GM19099 (cell line): ENCODE measurements around the gene NOP16.
A peak's percentile ranks its signal among the peaks of the same experiment; 100 is the strongest.

ENCODE experiments used
- POLR2A ChIP-seq: IDR thresholded peaks from 3 replicates; pipeline ENCODE4 v1.6.1; 2011; ENCODE audit warnings: low read depth; ENCODE audit not compliant: insufficient read length; ENCODE audit errors: extremely low read depth

Gene NOP16

GRCh38 chr5:176383248-176383905 is 5.0 kb downstream of the NOP16 start:
- no peak for TF ChIP-seq POLR2A

DNA sequence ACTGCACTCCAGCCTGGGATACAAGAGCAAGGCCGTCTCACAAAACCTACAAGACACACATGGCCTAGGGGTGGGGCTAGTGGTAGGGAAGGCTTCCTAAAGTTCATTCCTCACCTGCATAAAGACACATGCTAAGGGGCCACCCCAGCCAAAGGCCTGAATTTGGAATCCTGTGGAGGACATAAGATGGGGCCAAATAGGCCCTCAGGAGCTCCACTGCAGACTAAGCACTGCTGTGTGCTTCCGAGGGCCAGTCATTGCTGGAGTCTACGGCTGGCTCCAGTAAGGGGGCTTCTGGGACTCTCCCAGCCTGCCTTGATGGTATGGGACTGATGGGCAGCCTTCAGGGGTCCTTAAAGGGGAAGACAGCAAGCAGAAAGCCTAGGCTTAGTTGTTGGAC is 5.7 kb downstream of the NOP16 start:
- TF ChIP-seq POLR2A, result no peak

DNA sequence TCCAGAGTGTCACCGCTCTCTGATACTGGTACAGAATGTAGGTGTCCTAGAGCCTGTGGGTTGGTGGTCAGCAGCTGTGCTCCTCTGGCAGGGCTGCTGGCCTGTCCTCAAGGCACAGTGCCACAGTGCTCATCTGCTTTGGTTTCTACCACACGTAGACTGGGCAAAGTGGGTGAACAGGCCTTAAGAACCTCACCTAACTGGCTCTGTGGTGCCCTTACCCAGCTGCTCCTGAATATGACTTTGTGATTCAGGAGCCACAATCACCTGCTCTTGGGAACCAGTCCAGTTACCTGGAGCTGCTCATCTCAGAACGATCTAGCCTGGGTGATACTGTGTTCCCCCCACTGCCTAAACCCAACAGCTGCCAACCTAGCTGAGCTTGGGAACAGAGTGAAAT is 6.4 kb downstream of the NOP16 start:
- TF ChIP-seq POLR2A, result no peak

- TF ChIP-seq POLR2A, result no peak
Measured at GRCh38 chr5:176381423-176381822, 7.0 kb downstream of the NOP16 start.

DNA sequence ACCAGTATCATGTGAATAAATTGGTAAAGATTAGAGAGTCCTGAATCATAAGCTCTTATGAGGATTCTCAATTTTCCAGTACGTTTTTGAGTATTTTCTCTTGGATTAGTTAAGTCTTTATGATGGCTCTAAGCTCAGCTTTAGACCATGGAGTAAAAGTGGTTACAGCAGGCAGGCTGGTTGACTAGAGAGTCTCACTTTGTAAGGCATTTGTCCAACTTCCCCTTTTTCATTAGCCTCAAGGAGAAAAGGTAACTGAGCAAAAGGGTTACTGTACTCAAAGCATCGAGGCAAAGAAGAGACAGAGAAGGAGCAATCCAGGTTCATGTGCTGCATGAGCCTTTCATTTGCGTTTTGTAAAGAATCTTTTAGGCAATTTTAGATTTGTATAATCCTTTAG is 8.5 kb downstream of the NOP16 start:
- no peak for TF ChIP-seq POLR2A

- no peak for TF ChIP-seq POLR2A
Measured at GRCh38 chr5:176373100-176373818, 15.1 kb downstream of the NOP16 start.

GRCh38 chr5:176371621-176372539 is 16.5 kb downstream of the NOP16 start:
- no peak for TF ChIP-seq POLR2A

DNA sequence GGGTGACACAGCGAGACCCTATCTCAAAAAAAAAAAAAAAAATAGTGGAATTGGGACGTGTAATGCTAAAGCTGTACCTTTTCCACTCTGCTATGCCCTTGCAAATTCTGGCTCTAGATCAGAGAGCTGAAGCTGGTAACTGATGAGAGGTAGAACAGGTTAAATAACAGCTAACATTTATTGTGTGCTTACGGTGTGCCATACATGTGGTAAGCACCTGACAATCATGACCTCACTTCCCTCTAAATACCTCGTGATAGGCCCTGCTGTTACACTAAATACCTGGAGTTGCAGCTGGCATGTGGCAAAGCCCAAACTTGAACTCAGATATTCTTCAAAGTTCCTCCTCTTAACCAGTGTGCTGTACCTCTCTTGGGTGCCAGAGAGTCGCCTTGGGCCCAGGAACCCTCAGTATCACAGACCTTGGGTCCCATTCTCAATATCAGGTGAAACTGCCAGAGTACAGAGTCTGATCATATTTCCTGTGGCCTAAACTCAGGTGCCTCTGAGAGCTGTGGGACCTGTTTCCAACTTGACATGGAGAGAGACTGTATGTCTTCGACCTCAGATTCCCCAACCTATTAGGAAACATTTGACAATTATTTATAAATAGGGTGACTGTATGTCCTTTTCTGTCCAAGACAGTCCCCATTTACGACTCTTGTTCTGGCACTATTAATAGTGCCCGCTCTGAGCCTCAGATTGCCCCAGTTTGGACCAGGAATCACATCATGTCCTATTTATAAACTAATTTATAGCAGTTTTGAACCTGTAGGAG is 18.3 kb downstream of the NOP16 start:
- no peak for TF ChIP-seq POLR2A

GRCh38 chr5:176368726-176369125 is 19.7 kb downstream of the NOP16 start:
- TF ChIP-seq POLR2A, result no peak

DNA sequence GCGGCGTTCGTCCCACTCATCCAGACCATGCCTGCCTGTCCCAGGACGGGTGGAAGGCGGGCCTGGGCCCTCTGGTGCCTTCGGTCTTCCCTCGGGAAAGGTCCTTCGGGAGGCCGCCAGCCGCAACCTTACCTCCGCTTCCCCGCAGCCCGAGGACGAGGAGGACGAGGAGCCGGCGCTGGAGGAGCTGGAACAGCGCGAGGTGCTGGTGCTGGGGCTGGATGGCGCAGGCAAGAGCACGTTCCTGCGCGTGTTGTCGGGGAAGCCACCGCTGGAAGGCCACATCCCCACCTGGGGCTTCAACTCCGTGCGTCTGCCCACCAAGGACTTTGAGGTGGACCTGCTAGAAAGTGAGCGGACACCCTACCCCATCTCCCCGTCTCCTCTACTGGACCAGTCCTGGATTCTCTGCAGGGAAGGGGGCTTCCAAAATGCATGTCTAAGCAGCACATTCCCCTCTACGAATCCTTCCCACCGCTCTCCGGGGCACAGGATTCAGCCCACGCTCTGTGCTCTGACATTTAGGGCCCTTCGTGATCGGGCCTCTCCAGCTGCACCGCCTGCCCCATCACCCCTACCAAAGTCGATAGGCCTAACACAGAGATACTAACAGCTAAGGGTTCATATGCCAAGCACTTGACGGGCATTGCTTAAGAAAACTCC is 22.0 kb downstream of the NOP16 start:
- TF ChIP-seq POLR2A, result no peak

- TF ChIP-seq POLR2A, result no peak
Measured at GRCh38 chr5:176365351-176366231, 22.8 kb downstream of the NOP16 start, which contains the start of gene ARL10. Gene ARL10 (plus strand): TSS chr5:176365487. CDS start chr5:176365564, 77 bp downstream.

GRCh38 chr5:176364765-176365350 is 23.5 kb downstream of the NOP16 start:
- TF ChIP-seq POLR2A, result peak; percentile 66

GRCh38 chr5:176362233-176362490 is 26.2 kb downstream of the NOP16 start:
- TF ChIP-seq POLR2A, result no peak
